GM23338 (cell line): ENCODE measurements around the gene MAN1C1. TPM values are rescaled to one million over a fixed set of nuclear protein-coding genes. Genes with fewer than 3 reads are reported as not detected.

Source experiments
- ATAC-seq: fragments of 200-7000 bp; cut with Tn5 transposase; 3 replicates; pipeline ENCODE4 v1.9.1; 2020
- DNase-seq: peaks from one replicate; pipeline ENCODE4 v3.0.0-alpha.2; 2015; ENCODE audit warnings: low spot score
- H2AFZ ChIP-seq: fragments of 200-600 bp; sonication (generic); 2 replicates; pipeline ENCODE4 v1.8.0; 2016; ENCODE audit warnings: antibody characterized with exemption, mild to moderate bottlenecking, moderate library complexity
- H3F3A ChIP-seq: fragments of 200-600 bp; sonication (generic); replicated peaks from 2 replicates; pipeline ENCODE4 v1.8.0; 2017; ENCODE audit warnings: antibody characterized with exemption, mixed run types, low read depth
- H3K27ac ChIP-seq: fragments of 200-600 bp; sonication (generic); 2 replicates; pipeline ENCODE4 v1.6.1; 2016; ENCODE audit warnings: low read depth
- H3K27me3 ChIP-seq: fragments of 200-600 bp; sonication (generic); 2 replicates; pipeline ENCODE4 v1.8.0; 2016; ENCODE audit warnings: mild to moderate bottlenecking, mixed run types, moderate library complexity; ENCODE audit not compliant: insufficient read depth
- H3K36me3 ChIP-seq: fragments of 200-600 bp; sonication (generic); 2 replicates; pipeline ENCODE4 v1.8.0; 2016; ENCODE audit warnings: mild to moderate bottlenecking; ENCODE audit not compliant: insufficient read depth
- H3K4me1 ChIP-seq: fragments of 200-600 bp; sonication (generic); 2 replicates; pipeline ENCODE4 v1.8.0; 2016; ENCODE audit warnings: mild to moderate bottlenecking, moderate library complexity; ENCODE audit not compliant: insufficient read depth
- H3K4me2 ChIP-seq: fragments of 200-600 bp; sonication (generic); 2 replicates; pipeline ENCODE4 v1.7.1; 2017; ENCODE audit warnings: mixed run types
- H3K4me3 ChIP-seq: fragments of 200-600 bp; sonication (generic); 2 replicates; pipeline ENCODE4 v1.6.1; 2016; ENCODE audit warnings: mixed run types
- H3K79me2 ChIP-seq: fragments of 200-600 bp; sonication (generic); replicated peaks from 2 replicates; pipeline ENCODE4 v1.8.0; 2017; ENCODE audit warnings: mild to moderate bottlenecking; ENCODE audit not compliant: insufficient read depth
- H3K9me2 ChIP-seq: fragments of 200-600 bp; sonication (generic); 2 replicates; pipeline ENCODE4 v1.8.0; 2017; ENCODE audit not compliant: insufficient read depth
- H4K20me1 ChIP-seq: fragments of 200-600 bp; sonication (generic); replicated peaks from 2 replicates; pipeline ENCODE4 v1.8.0; 2017; ENCODE audit warnings: mild to moderate bottlenecking; ENCODE audit not compliant: insufficient read depth
- H3K27ac Mint-ChIP-seq: 2 replicates; pipeline ENCODE4 v1.8.0; 2020; ENCODE audit warnings: inconsistent platforms, mild to moderate bottlenecking, moderate library complexity, mixed read lengths
- H3K27me3 Mint-ChIP-seq: 3 replicates; pipeline ENCODE4 v1.8.0; 2022; ENCODE audit warnings: low read depth, mild to moderate bottlenecking, moderate library complexity, mixed read lengths, inconsistent platforms; ENCODE audit not compliant: insufficient read depth, poor library complexity
- H3K36me3 Mint-ChIP-seq: 3 replicates; pipeline ENCODE4 v1.8.0; 2021; ENCODE audit warnings: low read depth, mild to moderate bottlenecking, inconsistent platforms, moderate library complexity, mixed read lengths
- H3K4me1 Mint-ChIP-seq: 3 replicates; pipeline ENCODE4 v1.8.0; 2020; ENCODE audit warnings: mild to moderate bottlenecking, inconsistent platforms, mixed read lengths
- H3K4me3 Mint-ChIP-seq: 3 replicates; pipeline ENCODE4 v1.8.0; 2021; ENCODE audit warnings: moderate library complexity, mild to moderate bottlenecking, inconsistent platforms, mixed read lengths
- H3K9me3 Mint-ChIP-seq: 3 replicates; pipeline ENCODE4 v1.8.0; 2020; ENCODE audit warnings: moderate library complexity, mild to moderate bottlenecking, inconsistent platforms, mixed read lengths
- CREB1 ChIP-seq: fragments of 250-450 bp; sonication (Bioruptor Pico); IDR thresholded peaks from 2 replicates; pipeline ENCODE4 v1.5.0; 2020; ENCODE audit warnings: low read depth, mild to moderate bottlenecking, moderate library complexity
- EZH2 ChIP-seq: fragments of 200-600 bp; sonication (generic); IDR thresholded peaks from one replicate; pipeline ENCODE4 v1.8.0; 2017; ENCODE audit warnings: antibody characterized with exemption, mild to moderate bottlenecking, low read depth; ENCODE audit not compliant: unreplicated experiment
- EZH2phosphoT487 ChIP-seq: fragments of 200-600 bp; sonication (generic); IDR thresholded peaks from one replicate; pipeline ENCODE4 v1.8.1; 2018; ENCODE audit warnings: antibody characterized with exemption; ENCODE audit not compliant: unreplicated experiment
- NANOG ChIP-seq: IDR thresholded peaks from 2 replicates; pipeline ENCODE4 v1.6.1; 2016; ENCODE audit warnings: antibody characterized with exemption, borderline replicate concordance
- POLR2AphosphoS5 ChIP-seq: IDR thresholded peaks from 2 replicates; pipeline ENCODE4 v1.6.1; 2016; ENCODE audit warnings: antibody characterized with exemption, low read depth
- STAT1 ChIP-seq: IDR thresholded peaks from one replicate; pipeline ENCODE4 v1.6.1; 2016; ENCODE audit warnings: antibody characterized with exemption; ENCODE audit not compliant: unreplicated experiment
- ZNF114 ChIP-seq: fragments of 250-450 bp; sonication (Bioruptor Pico); IDR thresholded peaks from 2 replicates; pipeline ENCODE4 v1.5.0; 2020; ENCODE audit warnings: mild to moderate bottlenecking, moderate library complexity
- polyA plus RNA-seq: library from polyadenylated mRNA; unstranded; fragments of >200 nt; fragmentation: Nextera tagmentation; extraction: Ambion mirVana; gene quantifications from 2 replicates; pipeline ENCODE4 v1.2.1, GENCODE V29; 2016
- total RNA-seq: library from RNA; depleted of rRNA; stranded (reverse); fragments of >200 nt; shearing (Covaris generic); gene quantifications from 2 replicates; pipeline ENCODE4 v1.2.3, GENCODE V29; 2014
- TF ChIP-seq, protein P1 (sequence below): IDR thresholded peaks from 2 replicates; pipeline ENCODE4 v1.6.1; 2016; ENCODE audit warnings: antibody characterized with exemption
- TF ChIP-seq, protein P2 (sequence below), 2 experiments: fragments of 200-600 bp in 1 of 2; sonication (generic) in 1 of 2; conservative IDR thresholded peaks; 2 replicates each; pipeline versions ENCODE4 v1.5.1 to v1.6.1; 2016 to 2017; ENCODE audit warnings: antibody characterized with exemption in 2 of 2, low read depth in 2 of 2, mild to moderate bottlenecking in 2 of 2, moderate library complexity in 1 of 2
- TF ChIP-seq, protein P3 (sequence below): IDR thresholded peaks from one replicate; pipeline ENCODE4 v1.6.1; 2018; ENCODE audit warnings: antibody characterized with exemption; ENCODE audit not compliant: unreplicated experiment

Gene MAN1C1
- total and polyA plus RNA-seq, 2 experiments from 2014 or later: 5.4 to 13.6 TPM

DNA sequence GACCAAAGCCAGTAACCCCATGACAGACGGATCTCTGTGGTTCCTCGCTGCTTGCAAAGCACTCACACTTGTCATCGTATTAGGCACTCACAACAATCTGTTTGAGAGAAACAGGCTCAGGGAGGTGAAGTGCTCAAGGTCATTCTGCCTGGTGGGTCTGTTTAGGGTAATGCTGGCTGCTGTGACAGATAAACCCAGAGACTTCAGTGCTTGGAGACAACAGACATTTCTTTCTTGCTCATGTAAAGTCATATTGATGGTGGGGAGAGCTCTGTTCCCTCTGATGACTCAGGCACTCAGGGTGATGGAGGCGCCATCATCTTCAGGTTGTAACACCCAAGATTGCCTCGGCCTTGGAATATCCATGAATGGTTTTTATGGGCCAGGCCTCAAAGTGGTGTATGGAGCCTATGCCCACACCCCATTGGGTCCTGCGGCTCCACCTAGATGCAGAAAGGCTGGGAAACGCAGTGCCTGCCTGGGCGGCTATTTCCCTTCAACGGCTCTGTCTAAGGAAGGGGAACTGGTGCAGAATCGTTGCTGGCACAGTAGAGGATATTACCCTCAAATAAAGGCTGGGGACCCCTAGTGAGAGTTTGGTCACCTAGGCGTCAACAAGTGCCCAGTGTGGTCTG lies 111.8 kb downstream of the MAN1C1 start:
- TF ChIP-seq, protein P1, sequence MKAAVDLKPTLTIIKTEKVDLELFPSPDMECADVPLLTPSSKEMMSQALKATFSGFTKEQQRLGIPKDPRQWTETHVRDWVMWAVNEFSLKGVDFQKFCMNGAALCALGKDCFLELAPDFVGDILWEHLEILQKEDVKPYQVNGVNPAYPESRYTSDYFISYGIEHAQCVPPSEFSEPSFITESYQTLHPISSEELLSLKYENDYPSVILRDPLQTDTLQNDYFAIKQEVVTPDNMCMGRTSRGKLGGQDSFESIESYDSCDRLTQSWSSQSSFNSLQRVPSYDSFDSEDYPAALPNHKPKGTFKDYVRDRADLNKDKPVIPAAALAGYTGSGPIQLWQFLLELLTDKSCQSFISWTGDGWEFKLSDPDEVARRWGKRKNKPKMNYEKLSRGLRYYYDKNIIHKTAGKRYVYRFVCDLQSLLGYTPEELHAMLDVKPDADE: no peak
- TF ChIP-seq EZH2phosphoT487 (no peak), POLR2AphosphoS5 (no peak), ZNF114 (CRISPR knock-in tag) (no peak), STAT1 (no peak)
- TF ChIP-seq, protein P2, sequence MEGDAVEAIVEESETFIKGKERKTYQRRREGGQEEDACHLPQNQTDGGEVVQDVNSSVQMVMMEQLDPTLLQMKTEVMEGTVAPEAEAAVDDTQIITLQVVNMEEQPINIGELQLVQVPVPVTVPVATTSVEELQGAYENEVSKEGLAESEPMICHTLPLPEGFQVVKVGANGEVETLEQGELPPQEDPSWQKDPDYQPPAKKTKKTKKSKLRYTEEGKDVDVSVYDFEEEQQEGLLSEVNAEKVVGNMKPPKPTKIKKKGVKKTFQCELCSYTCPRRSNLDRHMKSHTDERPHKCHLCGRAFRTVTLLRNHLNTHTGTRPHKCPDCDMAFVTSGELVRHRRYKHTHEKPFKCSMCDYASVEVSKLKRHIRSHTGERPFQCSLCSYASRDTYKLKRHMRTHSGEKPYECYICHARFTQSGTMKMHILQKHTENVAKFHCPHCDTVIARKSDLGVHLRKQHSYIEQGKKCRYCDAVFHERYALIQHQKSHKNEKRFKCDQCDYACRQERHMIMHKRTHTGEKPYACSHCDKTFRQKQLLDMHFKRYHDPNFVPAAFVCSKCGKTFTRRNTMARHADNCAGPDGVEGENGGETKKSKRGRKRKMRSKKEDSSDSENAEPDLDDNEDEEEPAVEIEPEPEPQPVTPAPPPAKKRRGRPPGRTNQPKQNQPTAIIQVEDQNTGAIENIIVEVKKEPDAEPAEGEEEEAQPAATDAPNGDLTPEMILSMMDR (conservative IDR thresholded peaks at IDR 0.05; ENCODE audit: low read depth in 2 of 2): no peak
- H3K79me2 ChIP-seq: no peaks in the 10 kb centered on the region; the same call in 1 of the 2 replicates
- no peaks in the 10 kb centered on the region for H3F3A ChIP-seq
- no peaks in the 10 kb centered on the region for H3K36me3 ChIP-seq
- H3K27ac ChIP-seq: no peak overlapping the region
- Mint-ChIP-seq H3K9me3 (peaks cover 3% of the 10 kb centered on the region; the same call in 1 of the 3 replicates), H3K27me3 (peaks cover 10% of the 10 kb centered on the region), H3K36me3 (no peaks in the 10 kb centered on the region), H3K4me1 (peaks cover 34% of the 10 kb centered on the region), H3K27ac (no peak overlapping the region), H3K4me3 (no peak overlapping the region)
- no peaks in the 10 kb centered on the region; the same call in 1 of the 2 replicates for H3K9me2 ChIP-seq
- H3K4me1 ChIP-seq: peaks cover 10% of the 10 kb centered on the region
- DNase-seq: no peak
- H2AFZ ChIP-seq: no peak overlapping the region
- H4K20me1 ChIP-seq: no peaks in the 10 kb centered on the region
- no peak overlapping the region for H3K4me3 ChIP-seq
- ATAC-seq: no peak
- H3K27me3 ChIP-seq: no peaks in the 10 kb centered on the region
- no peak overlapping the region for H3K4me2 ChIP-seq

DNA sequence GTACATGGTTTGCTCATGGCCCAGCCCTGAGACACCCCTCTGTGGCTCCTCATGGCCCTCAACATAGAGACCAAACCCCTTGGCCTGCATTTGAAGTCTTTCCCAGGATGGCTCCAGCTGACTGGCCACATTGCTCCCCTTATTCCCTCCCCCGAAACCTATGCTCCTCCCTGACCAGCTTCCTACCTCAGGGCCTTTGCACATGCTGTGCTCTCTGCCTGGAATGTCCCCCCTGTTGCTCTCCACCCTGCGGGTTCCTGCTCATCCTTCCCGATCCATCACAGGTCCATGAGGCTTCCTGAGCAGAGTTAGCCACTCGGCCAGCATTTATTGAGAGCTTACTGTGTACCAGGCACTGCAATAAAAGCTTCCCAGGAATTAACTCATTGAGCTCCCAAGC lies 112.5 kb downstream of the MAN1C1 start:
- no peak overlapping the region for H3K4me3 Mint-ChIP-seq
- TF ChIP-seq, protein P3, sequence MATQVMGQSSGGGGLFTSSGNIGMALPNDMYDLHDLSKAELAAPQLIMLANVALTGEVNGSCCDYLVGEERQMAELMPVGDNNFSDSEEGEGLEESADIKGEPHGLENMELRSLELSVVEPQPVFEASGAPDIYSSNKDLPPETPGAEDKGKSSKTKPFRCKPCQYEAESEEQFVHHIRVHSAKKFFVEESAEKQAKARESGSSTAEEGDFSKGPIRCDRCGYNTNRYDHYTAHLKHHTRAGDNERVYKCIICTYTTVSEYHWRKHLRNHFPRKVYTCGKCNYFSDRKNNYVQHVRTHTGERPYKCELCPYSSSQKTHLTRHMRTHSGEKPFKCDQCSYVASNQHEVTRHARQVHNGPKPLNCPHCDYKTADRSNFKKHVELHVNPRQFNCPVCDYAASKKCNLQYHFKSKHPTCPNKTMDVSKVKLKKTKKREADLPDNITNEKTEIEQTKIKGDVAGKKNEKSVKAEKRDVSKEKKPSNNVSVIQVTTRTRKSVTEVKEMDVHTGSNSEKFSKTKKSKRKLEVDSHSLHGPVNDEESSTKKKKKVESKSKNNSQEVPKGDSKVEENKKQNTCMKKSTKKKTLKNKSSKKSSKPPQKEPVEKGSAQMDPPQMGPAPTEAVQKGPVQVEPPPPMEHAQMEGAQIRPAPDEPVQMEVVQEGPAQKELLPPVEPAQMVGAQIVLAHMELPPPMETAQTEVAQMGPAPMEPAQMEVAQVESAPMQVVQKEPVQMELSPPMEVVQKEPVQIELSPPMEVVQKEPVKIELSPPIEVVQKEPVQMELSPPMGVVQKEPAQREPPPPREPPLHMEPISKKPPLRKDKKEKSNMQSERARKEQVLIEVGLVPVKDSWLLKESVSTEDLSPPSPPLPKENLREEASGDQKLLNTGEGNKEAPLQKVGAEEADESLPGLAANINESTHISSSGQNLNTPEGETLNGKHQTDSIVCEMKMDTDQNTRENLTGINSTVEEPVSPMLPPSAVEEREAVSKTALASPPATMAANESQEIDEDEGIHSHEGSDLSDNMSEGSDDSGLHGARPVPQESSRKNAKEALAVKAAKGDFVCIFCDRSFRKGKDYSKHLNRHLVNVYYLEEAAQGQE: no peak
- TF ChIP-seq CREB1 (CRISPR knock-in tag) (no peak), POLR2AphosphoS5 (no peak), NANOG (no peak), EZH2phosphoT487 (no peak), EZH2 (no peak)
- TF ChIP-seq, protein P1: no peak
- H3K4me1 ChIP-seq: peaks cover 10% of the 10 kb centered on the region

More for the DNA sequence above, 112.5 kb downstream of the MAN1C1 start:
- H2AFZ ChIP-seq: no peak overlapping the region
- H3K9me3 Mint-ChIP-seq: peaks cover 3% of the 10 kb centered on the region; the same call in 1 of the 3 replicates
- no peaks in the 10 kb centered on the region for H4K20me1 ChIP-seq
- no peak overlapping the region for H3K27ac Mint-ChIP-seq
- DNase-seq (no peak), ATAC-seq (no peak)
- no peaks in the 10 kb centered on the region for H3K27me3 ChIP-seq
- H3K4me2 ChIP-seq: no peak overlapping the region
- no peaks in the 10 kb centered on the region; the same call in 1 of the 2 replicates for H3K9me2 ChIP-seq
- peaks cover 31% of the 10 kb centered on the region for H3K4me1 Mint-ChIP-seq
- no peaks in the 10 kb centered on the region; the same call in 1 of the 2 replicates for H3K79me2 ChIP-seq
- H3K36me3 ChIP-seq: no peaks in the 10 kb centered on the region
- no peaks in the 10 kb centered on the region for H3F3A ChIP-seq
- no peak overlapping the region for H3K4me3 ChIP-seq
- no peaks in the 10 kb centered on the region for H3K36me3 Mint-ChIP-seq
- peaks cover 9% of the 10 kb centered on the region for H3K27me3 Mint-ChIP-seq
- H3K27ac ChIP-seq: no peak overlapping the region
